Dermis microvascular lymphatic vessel endothelial cell (primary cell): ENCODE measurements around the gene REPIN1. TPM values are rescaled to one million over a fixed set of nuclear protein-coding genes. Genes with fewer than 3 reads are reported as not detected.

Experiments
- DNase-seq, 2 donors: peaks; one replicate each; pipeline versions ENCODE4 v3.0.0 to v3.0.0-alpha.2; 2010; ENCODE audit warnings: low read depth in 2 of 2
- total RNA-seq: library from RNA; depleted of rRNA; stranded (reverse); fragments of >200 nt; gene quantifications from 2 replicates; pipeline ENCODE4 v1.2.1, GENCODE V29; 2014

REPIN1 gene
- total RNA-seq, 1 donor from 2014 or later, result 46.6 TPM

DNA sequence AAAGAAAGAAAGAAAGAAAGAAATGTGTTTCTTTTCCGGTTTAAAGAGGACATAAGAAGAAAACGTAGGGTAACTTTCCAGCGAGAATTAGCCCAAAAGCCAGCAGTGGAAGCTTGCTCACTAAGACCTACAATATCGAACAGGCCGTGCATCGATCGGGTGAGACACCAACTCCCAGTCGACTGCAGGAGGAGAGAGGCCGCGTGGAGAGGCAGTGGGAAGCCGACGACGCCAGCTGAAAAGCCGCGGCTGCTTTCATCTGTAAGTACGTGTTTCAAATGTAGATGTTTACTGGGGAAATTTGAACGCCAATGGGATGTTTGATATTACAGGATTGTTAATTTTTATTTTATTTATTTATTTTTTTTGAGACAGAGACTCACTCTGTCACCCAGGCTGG, 53.2 kb downstream of the REPIN1 start:
- DNase-seq, result no peak

Other genes with a start within 250 kb of the REPIN1 start
- 3.7 and 4.8 TPM in 2 replicates for gene LRRC61, start 45.5 kb upstream of the REPIN1 start, total RNA-seq
- gene ACTR3C, start 45.3 kb upstream of the REPIN1 start, total RNA-seq, result 4.7 and 7.1 TPM in 2 replicates
- 0.51 and 1.8 TPM in 2 replicates for gene RARRES2, start 27.2 kb upstream of the REPIN1 start, total RNA-seq
- gene ZNF775, start 10.5 kb downstream of the REPIN1 start, total RNA-seq, result 4.7 and 7.5 TPM in 2 replicates
- 103 and 157 TPM in 2 replicates for gene GIMAP8, start 81.8 kb downstream of the REPIN1 start, total RNA-seq
- 64.4 and 108 TPM in 2 replicates for gene GIMAP7, start 146.1 kb downstream of the REPIN1 start, total RNA-seq
- 169 and 262 TPM in 2 replicates for gene GIMAP4, start 198.6 kb downstream of the REPIN1 start, total RNA-seq